CD4-positive, alpha-beta T cell treated with Interleukin-15 for 4 hours (primary cell): ENCODE results near the gene RPL7L1.

ENCODE experiments used
- DNase-seq: peaks from one replicate; pipeline ENCODE4 v3.0.0-alpha.2; 2020; ENCODE audit warnings: low spot score

RPL7L1 gene

GRCh38 chr6:42933205-42933604, 53.8 kb downstream of the RPL7L1 start:
- DNase-seq = no peak

DNA sequence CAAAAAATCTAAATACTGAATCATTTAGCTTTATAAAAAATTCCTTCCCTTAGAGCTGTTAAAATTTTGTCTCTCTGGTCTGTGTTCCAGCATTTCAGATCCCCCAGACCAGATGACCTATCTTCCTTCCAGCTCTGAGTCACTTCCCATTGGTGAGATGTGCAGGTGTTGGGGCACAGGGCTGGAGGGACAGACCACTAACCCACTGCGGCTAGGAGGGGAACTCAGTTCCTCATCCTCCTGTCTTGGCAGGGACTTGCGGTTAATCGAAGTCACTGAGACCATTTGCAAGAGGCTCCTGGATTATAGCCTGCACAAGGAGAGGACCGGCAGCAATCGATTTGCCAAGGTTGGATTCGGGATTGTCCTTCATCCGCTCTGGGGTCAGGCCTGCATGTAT, 55.9 kb downstream of the RPL7L1 start:
- no peak for DNase-seq

GRCh38 chr6:42936398-42936797, 57.0 kb downstream of the RPL7L1 start:
- DNase-seq = no peak

- no peak for DNase-seq
These were observed 58.4 kb downstream of the RPL7L1 start for GRCh38 chr6:42937548-42938427.

DNA sequence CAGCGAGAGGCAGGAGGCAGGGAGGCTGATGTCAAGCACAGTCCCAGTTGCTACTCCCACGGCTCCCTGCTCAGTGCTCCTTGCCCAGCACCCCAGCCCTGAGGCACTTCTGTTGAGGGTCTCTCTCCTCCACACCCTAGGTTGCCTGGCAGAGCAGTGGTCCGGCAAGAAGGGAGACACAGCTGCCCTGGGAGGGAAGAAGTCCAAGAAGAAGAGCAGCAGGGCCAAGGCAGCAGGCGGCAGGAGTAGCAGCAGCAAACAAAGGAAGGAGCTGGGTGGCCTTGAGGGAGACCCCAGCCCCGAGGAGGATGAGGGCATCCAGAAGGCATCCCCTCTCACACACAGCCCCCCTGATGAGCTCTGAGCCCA, 59.0 kb downstream of the RPL7L1 start:
- no peak for DNase-seq

DNA sequence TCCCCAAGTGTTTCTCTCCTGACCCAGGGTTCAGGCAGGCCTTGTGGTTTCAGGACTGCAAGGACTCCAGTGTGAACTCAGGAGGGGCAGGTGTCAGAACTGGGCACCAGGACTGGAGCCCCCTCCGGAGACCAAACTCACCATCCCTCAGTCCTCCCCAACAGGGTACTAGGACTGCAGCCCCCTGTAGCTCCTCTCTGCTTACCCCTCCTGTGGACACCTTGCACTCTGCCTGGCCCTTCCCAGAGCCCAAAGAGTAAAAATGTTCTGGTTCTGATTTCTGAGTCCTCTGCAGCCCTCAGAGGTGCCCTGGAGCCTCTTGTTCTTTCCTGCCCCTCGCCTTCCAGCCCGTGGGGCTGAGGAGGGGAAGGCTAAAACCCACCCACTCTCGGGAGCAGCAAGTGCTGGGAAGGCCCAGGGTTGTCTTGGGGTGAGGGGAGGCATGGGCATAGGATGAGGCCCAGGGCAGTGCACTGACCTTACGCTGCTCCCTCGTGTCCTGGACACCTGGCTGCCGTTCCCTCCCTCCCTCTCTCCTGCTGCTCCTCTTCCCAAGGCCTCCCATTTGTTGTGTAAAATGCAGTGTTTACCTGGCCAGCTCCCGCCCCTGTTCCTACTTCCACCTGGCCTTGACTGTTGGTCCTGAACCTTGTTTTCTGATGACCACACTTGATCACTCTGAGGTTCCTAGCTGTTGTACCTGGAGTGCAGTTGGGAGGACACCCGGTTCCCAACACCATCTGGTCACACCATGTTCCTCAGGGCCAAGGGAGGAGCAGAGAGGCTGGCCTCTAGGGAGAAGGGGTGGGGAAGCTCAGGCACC, 59.8 kb downstream of the RPL7L1 start:
- no peak for DNase-seq
